HEK293 (cell line): Measurements from ENCODE around the gene DAAM1.

ENCODE experiments used
- REPIN1 ChIP-seq: fragments of 450-650 bp; formaldehyde crosslinking; IDR thresholded peaks from 2 replicates; pipeline ENCODE4 v1.5.1; 2017; ENCODE audit warnings: missing biosample characterization, missing genetic modification characterization, low read depth
- SP2 ChIP-seq: fragments of 450-650 bp; formaldehyde crosslinking; IDR thresholded peaks from 2 replicates; pipeline ENCODE4 v1.5.1; 2016; ENCODE audit warnings: missing biosample characterization, missing genetic modification characterization
- ZNF133 ChIP-seq: fragments of 450-650 bp; formaldehyde crosslinking; IDR thresholded peaks from 2 replicates; pipeline ENCODE4 v1.5.1; 2016; ENCODE audit warnings: missing biosample characterization, missing genetic modification characterization
- ZNF184 ChIP-seq: fragments of 450-650 bp; IDR thresholded peaks from 2 replicates; pipeline ENCODE4 v1.5.1; 2018; ENCODE audit warnings: missing biosample characterization, mild to moderate bottlenecking, missing genetic modification characterization
- ZNF274 ChIP-seq, 2 experiments: fragments of 200-500 bp in 1 of 2; fragments of 450-650 bp in 1 of 2; sonication (Bioruptor generic) in 1 of 2; formaldehyde crosslinking in 1 of 2; IDR thresholded peaks; 2 replicates each; pipeline versions ENCODE4 v1.5.1 to v1.6.1; 2014 to 2016; ENCODE audit warnings: borderline replicate concordance in 1 of 2, inconsistent platforms in 1 of 2, low read length in 1 of 2, missing biosample characterization in 1 of 2, missing genetic modification characterization in 1 of 2
- TF ChIP-seq, protein P1 (sequence below): fragments of 450-650 bp; formaldehyde crosslinking; IDR thresholded peaks from 2 replicates; pipeline ENCODE4 v1.5.1; 2016; ENCODE audit warnings: missing biosample characterization, missing genetic modification characterization, borderline replicate concordance
- TF ChIP-seq, protein P2 (sequence below): fragments of 450-650 bp; formaldehyde crosslinking; IDR thresholded peaks from 2 replicates; pipeline ENCODE4 v1.5.1; 2016; ENCODE audit warnings: missing biosample characterization, missing genetic modification characterization
- TF ChIP-seq, protein P3 (sequence below): fragments of 450-650 bp; formaldehyde crosslinking; IDR thresholded peaks from 2 replicates; pipeline ENCODE4 v1.5.1; 2016; ENCODE audit warnings: missing biosample characterization, missing genetic modification characterization
- TF ChIP-seq, protein P4 (sequence below): fragments of 450-650 bp; formaldehyde crosslinking; IDR thresholded peaks from 2 replicates; pipeline ENCODE4 v1.5.1; 2017; ENCODE audit warnings: missing biosample characterization, missing genetic modification characterization

DNA sequence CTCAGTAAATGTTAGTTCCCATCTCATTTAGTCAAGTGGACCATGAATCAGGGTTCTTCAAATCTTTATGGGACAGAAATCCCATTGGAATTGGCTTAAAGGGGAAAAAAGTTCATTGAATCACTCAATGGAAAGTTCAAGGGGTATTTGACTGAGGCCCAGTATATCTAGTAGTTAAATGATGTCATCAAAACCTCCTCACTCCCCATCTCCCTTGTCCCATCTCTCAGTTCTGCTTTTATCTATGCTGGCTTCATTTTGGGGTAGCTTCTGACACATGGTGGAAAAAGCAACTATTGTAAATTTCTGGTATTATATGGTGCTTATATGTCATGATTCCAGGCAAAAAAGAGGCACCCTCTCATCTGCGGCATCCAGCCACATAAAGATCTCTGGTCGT, 51.9 kb downstream of the DAAM1 start:
- TF ChIP-seq SP2, result no peak
- TF ChIP-seq ZNF274 (IDR thresholded peaks at IDR 0.05; ENCODE audit: low read length), result no peak
- no peak for TF ChIP-seq ZNF274 (tag by site-specific recombination; IDR thresholded peaks at IDR 0.05; ENCODE audit: borderline replicate concordance)
- TF ChIP-seq REPIN1 (tag by site-specific recombination), result no peak
- TF ChIP-seq, protein P1, sequence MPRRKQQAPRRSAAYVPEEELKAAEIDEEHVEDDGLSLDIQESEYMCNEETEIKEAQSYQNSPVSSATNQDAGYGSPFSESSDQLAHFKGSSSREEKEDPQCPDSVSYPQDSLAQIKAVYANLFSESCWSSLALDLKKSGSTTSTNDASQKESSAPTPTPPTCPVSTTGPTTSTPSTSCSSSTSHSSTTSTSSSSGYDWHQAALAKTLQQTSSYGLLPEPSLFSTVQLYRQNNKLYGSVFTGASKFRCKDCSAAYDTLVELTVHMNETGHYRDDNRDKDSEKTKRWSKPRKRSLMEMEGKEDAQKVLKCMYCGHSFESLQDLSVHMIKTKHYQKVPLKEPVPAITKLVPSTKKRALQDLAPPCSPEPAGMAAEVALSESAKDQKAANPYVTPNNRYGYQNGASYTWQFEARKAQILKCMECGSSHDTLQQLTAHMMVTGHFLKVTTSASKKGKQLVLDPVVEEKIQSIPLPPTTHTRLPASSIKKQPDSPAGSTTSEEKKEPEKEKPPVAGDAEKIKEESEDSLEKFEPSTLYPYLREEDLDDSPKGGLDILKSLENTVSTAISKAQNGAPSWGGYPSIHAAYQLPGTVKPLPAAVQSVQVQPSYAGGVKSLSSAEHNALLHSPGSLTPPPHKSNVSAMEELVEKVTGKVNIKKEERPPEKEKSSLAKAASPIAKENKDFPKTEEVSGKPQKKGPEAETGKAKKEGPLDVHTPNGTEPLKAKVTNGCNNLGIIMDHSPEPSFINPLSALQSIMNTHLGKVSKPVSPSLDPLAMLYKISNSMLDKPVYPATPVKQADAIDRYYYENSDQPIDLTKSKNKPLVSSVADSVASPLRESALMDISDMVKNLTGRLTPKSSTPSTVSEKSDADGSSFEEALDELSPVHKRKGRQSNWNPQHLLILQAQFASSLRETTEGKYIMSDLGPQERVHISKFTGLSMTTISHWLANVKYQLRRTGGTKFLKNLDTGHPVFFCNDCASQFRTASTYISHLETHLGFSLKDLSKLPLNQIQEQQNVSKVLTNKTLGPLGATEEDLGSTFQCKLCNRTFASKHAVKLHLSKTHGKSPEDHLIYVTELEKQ (tag by site-specific recombination), result no peak
- TF ChIP-seq, protein P2, sequence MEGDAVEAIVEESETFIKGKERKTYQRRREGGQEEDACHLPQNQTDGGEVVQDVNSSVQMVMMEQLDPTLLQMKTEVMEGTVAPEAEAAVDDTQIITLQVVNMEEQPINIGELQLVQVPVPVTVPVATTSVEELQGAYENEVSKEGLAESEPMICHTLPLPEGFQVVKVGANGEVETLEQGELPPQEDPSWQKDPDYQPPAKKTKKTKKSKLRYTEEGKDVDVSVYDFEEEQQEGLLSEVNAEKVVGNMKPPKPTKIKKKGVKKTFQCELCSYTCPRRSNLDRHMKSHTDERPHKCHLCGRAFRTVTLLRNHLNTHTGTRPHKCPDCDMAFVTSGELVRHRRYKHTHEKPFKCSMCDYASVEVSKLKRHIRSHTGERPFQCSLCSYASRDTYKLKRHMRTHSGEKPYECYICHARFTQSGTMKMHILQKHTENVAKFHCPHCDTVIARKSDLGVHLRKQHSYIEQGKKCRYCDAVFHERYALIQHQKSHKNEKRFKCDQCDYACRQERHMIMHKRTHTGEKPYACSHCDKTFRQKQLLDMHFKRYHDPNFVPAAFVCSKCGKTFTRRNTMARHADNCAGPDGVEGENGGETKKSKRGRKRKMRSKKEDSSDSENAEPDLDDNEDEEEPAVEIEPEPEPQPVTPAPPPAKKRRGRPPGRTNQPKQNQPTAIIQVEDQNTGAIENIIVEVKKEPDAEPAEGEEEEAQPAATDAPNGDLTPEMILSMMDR (tag by site-specific recombination), result no peak
- TF ChIP-seq ZNF133 (tag by site-specific recombination), result no peak
- TF ChIP-seq, protein P3, sequence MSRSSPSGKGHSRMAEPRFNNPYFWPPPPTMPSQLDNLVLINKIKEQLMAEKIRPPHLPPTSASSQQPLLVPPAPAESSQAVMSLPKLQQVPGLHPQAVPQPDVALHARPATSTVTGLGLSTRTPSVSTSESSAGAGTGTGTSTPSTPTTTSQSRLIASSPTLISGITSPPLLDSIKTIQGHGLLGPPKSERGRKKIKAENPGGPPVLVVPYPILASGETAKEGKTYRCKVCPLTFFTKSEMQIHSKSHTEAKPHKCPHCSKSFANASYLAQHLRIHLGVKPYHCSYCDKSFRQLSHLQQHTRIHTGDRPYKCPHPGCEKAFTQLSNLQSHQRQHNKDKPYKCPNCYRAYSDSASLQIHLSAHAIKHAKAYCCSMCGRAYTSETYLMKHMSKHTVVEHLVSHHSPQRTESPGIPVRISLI (tag by site-specific recombination), result no peak
- no peak for TF ChIP-seq ZNF184
- TF ChIP-seq, protein P4, sequence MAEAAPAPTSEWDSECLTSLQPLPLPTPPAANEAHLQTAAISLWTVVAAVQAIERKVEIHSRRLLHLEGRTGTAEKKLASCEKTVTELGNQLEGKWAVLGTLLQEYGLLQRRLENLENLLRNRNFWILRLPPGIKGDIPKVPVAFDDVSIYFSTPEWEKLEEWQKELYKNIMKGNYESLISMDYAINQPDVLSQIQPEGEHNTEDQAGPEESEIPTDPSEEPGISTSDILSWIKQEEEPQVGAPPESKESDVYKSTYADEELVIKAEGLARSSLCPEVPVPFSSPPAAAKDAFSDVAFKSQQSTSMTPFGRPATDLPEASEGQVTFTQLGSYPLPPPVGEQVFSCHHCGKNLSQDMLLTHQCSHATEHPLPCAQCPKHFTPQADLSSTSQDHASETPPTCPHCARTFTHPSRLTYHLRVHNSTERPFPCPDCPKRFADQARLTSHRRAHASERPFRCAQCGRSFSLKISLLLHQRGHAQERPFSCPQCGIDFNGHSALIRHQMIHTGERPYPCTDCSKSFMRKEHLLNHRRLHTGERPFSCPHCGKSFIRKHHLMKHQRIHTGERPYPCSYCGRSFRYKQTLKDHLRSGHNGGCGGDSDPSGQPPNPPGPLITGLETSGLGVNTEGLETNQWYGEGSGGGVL (tag by site-specific recombination), result no peak
